ENCODE results near the gene SLC10A7. TPM values are rescaled to one million over a fixed set of nuclear protein-coding genes. Genes with fewer than 3 reads are reported as not detected.

Gene SLC10A7
- total and polyA plus RNA-seq, 2 of the 8 experiments (the other 6 are each of a cell fraction or from before 2014, with no cell fraction given): 2.5 to 2.9 TPM

DNA sequence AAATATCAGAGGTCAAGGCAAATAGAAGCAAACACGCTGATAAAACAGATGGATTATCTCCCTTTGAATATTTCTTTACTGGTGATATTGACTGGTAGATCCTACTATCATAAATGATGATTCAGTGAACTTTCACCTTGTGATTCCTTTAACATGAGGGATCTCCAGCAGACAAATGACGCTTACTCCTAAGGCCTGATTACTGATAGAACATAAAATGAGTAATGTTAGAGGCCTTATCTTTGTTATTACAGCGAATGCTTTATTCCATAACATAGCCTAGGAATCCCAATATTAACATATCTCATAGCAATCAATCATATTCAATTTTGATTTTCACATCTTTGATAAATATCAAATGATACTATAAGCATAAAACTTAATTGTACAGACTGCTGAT lies 152.3 kb downstream of the SLC10A7 start (continued):
- no peak for TF ChIP-seq HDAC6 (IDR thresholded peaks at IDR 0.05; ENCODE audit: low read depth, low read length)
